Measurements from ENCODE around the gene VASH1.

VASH1 gene

GRCh38 chr14:76772300-76773187 is 11.3 kb downstream of the VASH1 start:
- no peak for DNase-seq (ENCODE audit: low read depth in 3 of 3)

GRCh38 chr14:76773188-76773885 is 12.1 kb downstream of the VASH1 start:
- no peak for DNase-seq (ENCODE audit: low read depth in 3 of 3)

- DNase-seq (ENCODE audit: low read depth in 3 of 3) = no peak
Measured at GRCh38 chr14:76773956-76774820, 12.9 kb downstream of the VASH1 start.

GRCh38 chr14:76774821-76775694 is 13.8 kb downstream of the VASH1 start:
- no peak for DNase-seq (ENCODE audit: low read depth in 3 of 3)

GRCh38 chr14:76775695-76776427 is 14.6 kb downstream of the VASH1 start:
- DNase-seq (ENCODE audit: low read depth in 3 of 3) = no peak

- DNase-seq (ENCODE audit: low read depth in 3 of 3) = no peak
Measured at GRCh38 chr14:76776428-76777251, 15.4 kb downstream of the VASH1 start.

- DNase-seq (ENCODE audit: low read depth in 3 of 3) = no peak
Measured at GRCh38 chr14:76777721-76778120, 16.5 kb downstream of the VASH1 start.

GRCh38 chr14:76778546-76779215 is 17.4 kb downstream of the VASH1 start:
- DNase-seq (ENCODE audit: low read depth in 3 of 3) = no peak

- no peak for DNase-seq (ENCODE audit: low read depth in 3 of 3)
Measured at GRCh38 chr14:76779221-76780057, 18.2 kb downstream of the VASH1 start.

GRCh38 chr14:76780058-76780345 is 18.7 kb downstream of the VASH1 start:
- DNase-seq (ENCODE audit: low read depth in 3 of 3) = no peak

- no peak for DNase-seq (ENCODE audit: low read depth in 3 of 3)
Measured at GRCh38 chr14:76780360-76780759, 19.1 kb downstream of the VASH1 start.

GRCh38 chr14:76780875-76781647 is 19.8 kb downstream of the VASH1 start:
- no peak for DNase-seq (ENCODE audit: low read depth in 3 of 3)

GRCh38 chr14:76781648-76782051 is 20.4 kb downstream of the VASH1 start:
- DNase-seq (ENCODE audit: low read depth in 3 of 3) = no peak

GRCh38 chr14:76782115-76782884 is 21.0 kb downstream of the VASH1 start:
- no peak for DNase-seq (ENCODE audit: low read depth in 3 of 3)

GRCh38 chr14:76782885-76783566 is 21.8 kb downstream of the VASH1 start:
- no peak for DNase-seq (ENCODE audit: low read depth in 3 of 3)

- DNase-seq (ENCODE audit: low read depth in 3 of 3) = no peak
Measured at GRCh38 chr14:76784266-76784874, 23.1 kb downstream of the VASH1 start.

Data from stimulated activated CD4-positive, alpha-beta T cell treated with anti-CD3 and anti-CD28 coated beads, TNF-alpha, amount 100 ng/mL, for 24 hours (primary cell).